ACHN (cell line): ENCODE measurements around the gene EID3.
"Not testable (repeated sequence)": the region's sequence is repeated elsewhere in the genome, so short reads cannot be mapped to it uniquely, and the experiment has no call there.

Source experiments
- DNase-seq: peaks from one replicate; pipeline ENCODE4 v3.0.0-alpha.2; 2015
- in situ Hi-C: cut with HindIII; loops from 2 replicates; pipeline ENCODE4 v1.10.0; 2017; ENCODE audit warnings: low sequenced_read_pairs, low pct_ligation_motif_present, low pct_unique_long_range_greater_than_20kb

EID3 gene

GRCh38 chr12:104303538-104304151 is at the start of gene EID3:
Gene EID3 (plus strand): TSS chr12:104303739. CDS start chr12:104303935, 196 bp downstream.
- in situ Hi-C loops: no loop called here
- peak; percentile 88 for DNase-seq

- no peak for DNase-seq
- in situ Hi-C loops: no loop called here
Measured at GRCh38 chr12:104257913-104258472, 45.5 kb upstream of the EID3 start.

GRCh38 chr12:104258476-104259067 is 45.0 kb upstream of the EID3 start:
- in situ Hi-C loops: no loop called here
- no peak for DNase-seq

- no peak for DNase-seq
- in situ Hi-C loops: no loop called here
Measured at GRCh38 chr12:104263026-104263425, 40.5 kb upstream of the EID3 start.

- no peak for DNase-seq
- in situ Hi-C loops: no loop called here
Measured at GRCh38 chr12:104263580-104264358, 39.8 kb upstream of the EID3 start.

GRCh38 chr12:104265436-104265835 is 38.1 kb upstream of the EID3 start:
- in situ Hi-C loops: not testable (repeated sequence)

GRCh38 chr12:104272938-104273337 is 30.6 kb upstream of the EID3 start:
- in situ Hi-C loops: no loop called here
- DNase-seq: no peak

More at GRCh38 chr12:104265436-104265835, 38.1 kb upstream of the EID3 start:
- DNase-seq: not testable (repeated sequence)

- in situ Hi-C loops: no loop called here
- DNase-seq: no peak
Measured at GRCh38 chr12:104273503-104273902, 30.0 kb upstream of the EID3 start.

GRCh38 chr12:104274811-104275210 is 28.7 kb upstream of the EID3 start:
- in situ Hi-C loops: no loop called here
- no peak for DNase-seq

- in situ Hi-C loops: no loop called here
- peak; percentile 51 for DNase-seq
Measured at GRCh38 chr12:104275689-104276088, 27.9 kb upstream of the EID3 start.

GRCh38 chr12:104276273-104277131 is 27.0 kb upstream of the EID3 start:
- in situ Hi-C loops: no loop called here
- DNase-seq: peak; percentile 96

GRCh38 chr12:104279164-104279563 is 24.4 kb upstream of the EID3 start:
- in situ Hi-C loops: no loop called here
- DNase-seq: no peak

GRCh38 chr12:104280111-104280510 is 23.4 kb upstream of the EID3 start:
- DNase-seq: peak; percentile 19
- in situ Hi-C loops: no loop called here

GRCh38 chr12:104280717-104281458 is 22.7 kb upstream of the EID3 start:
- in situ Hi-C loops: no loop called here
- peak; percentile 94 for DNase-seq

GRCh38 chr12:104281636-104282035 is 21.9 kb upstream of the EID3 start:
- in situ Hi-C loops: no loop called here
- DNase-seq: no peak

- in situ Hi-C loops: no loop called here
- no peak for DNase-seq
Measured at GRCh38 chr12:104282109-104282508, 21.4 kb upstream of the EID3 start.

- peak; percentile 64 for DNase-seq
- in situ Hi-C loops: no loop called here
Measured at GRCh38 chr12:104285740-104286515, 17.6 kb upstream of the EID3 start.
